Sigmoid colon (tissue), 4 donors: ENCODE measurements around the gene MUC5B.

Experiments used
- CTCF ChIP-seq, 4 experiments: fragments of 450-650 bp in 3 of 4; fragments of 200-600 bp in 1 of 4; IDR thresholded peaks; one replicate each; pipeline ENCODE4 v1.5.1; 2016 to 2019; ENCODE audit warnings: antibody characterized with exemption in 4 of 4, mild to moderate bottlenecking in 3 of 4, moderate library complexity in 2 of 4
- EP300 ChIP-seq, 4 donors: sonication (generic); formaldehyde crosslinking; IDR thresholded peaks; one replicate each; pipeline ENCODE4 v1.6.1; 2017; ENCODE audit warnings: antibody characterized with exemption in 4 of 4
- POLR2A ChIP-seq, 2 donors: fragments of 450-650 bp; IDR thresholded peaks; one replicate each; pipeline ENCODE4 v1.6.1; 2016; ENCODE audit warnings: antibody characterized with exemption in 2 of 2, mild to moderate bottlenecking in 2 of 2, moderate library complexity in 2 of 2
- POLR2AphosphoS5 ChIP-seq, 4 donors: sonication (generic); formaldehyde crosslinking; IDR thresholded peaks; one replicate each; pipeline ENCODE4 v1.6.1; 2017; ENCODE audit warnings: antibody characterized with exemption in 4 of 4

GRCh38 chr11:1242289-1242688, 19.4 kb downstream of the MUC5B start:
- no peak for TF ChIP-seq CTCF (IDR thresholded peaks at IDR 0.05)
- no peak for TF ChIP-seq POLR2AphosphoS5 (IDR thresholded peaks at IDR 0.05)
- no peak for TF ChIP-seq POLR2A (IDR thresholded peaks at IDR 0.05)
- no peak for TF ChIP-seq EP300 (IDR thresholded peaks at IDR 0.05)
